Lung (tissue), 12 donors: ENCODE measurements around the gene VASH1. TPM values are rescaled to one million over a fixed set of nuclear protein-coding genes. Genes with fewer than 3 reads are reported as not detected.

Experiments used
- ATAC-seq: fragments of 200-7000 bp; cut with Tn5 transposase; one replicate; pipeline ENCODE4 v1.9.1; 2020; ENCODE audit warnings: moderate number of reproducible peaks; ENCODE audit not compliant: insufficient read depth, low FRiP score
- DNase-seq, 3 donors: peaks; one replicate each; pipeline ENCODE4 v3.0.0-alpha.2; 2013 to 2017
- H3K27ac ChIP-seq, 2 donors: one replicate each; pipeline ENCODE4 v1.5.1; 2013; ENCODE audit warnings: mild to moderate bottlenecking in 2 of 2, moderate library complexity in 2 of 2, control low read depth in 1 of 2, inconsistent platforms in 1 of 2, low read depth in 1 of 2, low read length in 1 of 2
- H3K27me3 ChIP-seq, 3 donors: one replicate each; pipeline ENCODE4 v1.5.1; 2013; ENCODE audit warnings: low read length in 2 of 3; ENCODE audit not compliant: control insufficient read depth in 3 of 3, insufficient read depth in 3 of 3
- H3K36me3 ChIP-seq, 4 donors: one replicate each; pipeline ENCODE4 v1.5.1; 2013; ENCODE audit warnings: low read length in 4 of 4, mild to moderate bottlenecking in 1 of 4, moderate library complexity in 1 of 4; ENCODE audit not compliant: control insufficient read depth in 4 of 4, insufficient read depth in 4 of 4
- H3K4me1 ChIP-seq, 5 donors: one replicate each; pipeline ENCODE4 v1.5.1; 2013; ENCODE audit warnings: low read length in 5 of 5, mild to moderate bottlenecking in 2 of 5, moderate library complexity in 1 of 5; ENCODE audit not compliant: control insufficient read depth in 5 of 5, insufficient read depth in 5 of 5
- H3K4me3 ChIP-seq: one replicate; pipeline ENCODE4 v1.5.1; 2013; ENCODE audit warnings: mild to moderate bottlenecking, control low read depth, moderate library complexity
- H3K9ac ChIP-seq, 2 donors: one replicate each; pipeline ENCODE4 v1.5.1; 2013; ENCODE audit warnings: low read length in 2 of 2, control low read depth in 1 of 2; ENCODE audit not compliant: insufficient read depth in 1 of 2
- H3K9me3 ChIP-seq, 4 donors: one replicate each; pipeline ENCODE4 v1.5.1; 2013; ENCODE audit warnings: low read length in 3 of 4, mild to moderate bottlenecking in 1 of 4, moderate library complexity in 1 of 4; ENCODE audit not compliant: control insufficient read depth in 4 of 4, insufficient read depth in 3 of 4
- CTCF ChIP-seq: IDR thresholded peaks from 2 replicates; pipeline ENCODE4 v1.5.1; 2012; ENCODE audit warnings: mild to moderate bottlenecking; ENCODE audit errors: control extremely low read depth, extremely low read depth
- WGBS, 2 donors: extraction: QIAGEN DNeasy Blood & Tissue Kit; methylation state at CpG; one replicate each; pipeline ENCODE4 v1.1.7; 2013; 5-methylcytosine and 5-hydroxymethylcytosine counted together
- polyA plus RNA-seq, 2 donors: library from polyadenylated mRNA; stranded (reverse); fragments of 200-250 nt; gene quantifications; one replicate each; pipeline ENCODE4 v1.2.1, GENCODE V29; 2013
- total RNA-seq, 2 donors: library from RNA; depleted of rRNA in 1 of 2; stranded (reverse); fragments of >200 nt in 1 of 2; gene quantifications; one replicate each; pipeline ENCODE4 v1.2.1, GENCODE V29; 2014 to 2021
- donor health status: control.
- donor health status: control.
- donor health status: Bipolar disorder and iron deficiency.
- donor health status: healthy.
- donor health status: DM: yes; HTN: yes; CAD: no.

The VASH1 gene
- total and polyA plus RNA-seq, 4 donors, result 10.5 to 25.4 (median 18.0) TPM

GRCh38 chr14:76770521-76771436, 9.5 kb downstream of the VASH1 start:
- Histone ChIP-seq H3K27ac (peak overlapping the region in 1 of 2 donors; percentile 28), H3K9me3 (no peaks in the 10 kb centered on the region), H3K4me1 (peaks cover 0 to 25% (median 20%) of the 10 kb centered on the region in 5 donors), H3K36me3 (peaks cover 0 to 5% (median 0%) of the 10 kb centered on the region in 4 donors), H3K27me3 (no peaks in the 10 kb centered on the region), H3K4me3 (no peak overlapping the region), H3K9ac (no peak overlapping the region)
- ATAC-seq, result no peak
- TF ChIP-seq CTCF, result no peak
- DNase-seq, result peak in 1 of 3 donors; percentile 11
- 82 to 83% methylated on average over 10 of the region's 10 CpGs for WGBS, 2 donors

DNA sequence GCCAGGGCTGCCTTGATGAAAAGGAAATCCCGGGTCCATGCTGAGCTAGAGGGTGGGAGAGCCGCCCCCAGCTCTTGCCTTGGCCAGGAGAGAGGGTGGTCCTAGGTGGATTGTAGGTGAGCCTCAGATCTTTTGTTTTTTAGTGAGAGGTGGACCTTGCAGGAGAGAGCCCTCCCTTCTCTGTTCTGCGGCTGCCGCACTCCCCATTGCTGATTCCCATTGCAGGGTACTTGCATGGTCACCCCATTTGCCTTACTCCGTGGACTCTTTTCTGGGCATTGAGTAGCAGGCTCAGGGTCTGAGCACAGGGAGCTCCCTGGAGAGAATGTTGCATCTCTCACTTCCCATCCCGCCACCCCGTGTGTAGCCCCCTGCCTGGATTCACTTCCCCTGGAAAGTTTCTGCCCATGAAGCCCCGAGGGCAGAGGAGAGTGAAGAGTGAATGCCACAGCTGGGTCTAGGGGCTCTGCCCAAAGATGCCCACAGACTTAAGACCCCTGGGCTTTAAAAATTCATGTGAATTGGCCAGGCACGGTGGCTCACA, 10.2 kb downstream of the VASH1 start:
- Histone ChIP-seq H3K27me3 (no peaks in the 10 kb centered on the region), H3K9ac (no peak overlapping the region), H3K9me3 (no peaks in the 10 kb centered on the region), H3K4me3 (no peak overlapping the region), H3K36me3 (peaks cover 0 to 5% (median 0%) of the 10 kb centered on the region in 4 donors), H3K4me1 (peaks cover 0 to 26% (median 20%) of the 10 kb centered on the region in 5 donors), H3K27ac (peak overlapping the region in 1 of 2 donors; percentile 28)
- 83 to 87% methylated on average over 9 of the region's 9 CpGs for WGBS, 2 donors
- no peak for ATAC-seq
- DNase-seq, result no peak
- no peak for TF ChIP-seq CTCF

- Histone ChIP-seq H3K27ac (peak overlapping the region; percentile 55 to 89), H3K9me3 (no peaks in the 10 kb centered on the region), H3K4me1 (peaks cover 0 to 26% (median 20%) of the 10 kb centered on the region in 5 donors), H3K36me3 (peaks cover 0 to 5% (median 0%) of the 10 kb centered on the region in 4 donors), H3K9ac (peak overlapping the region; percentile 33 to 55), H3K27me3 (no peaks in the 10 kb centered on the region), H3K4me3 (no peak overlapping the region)
- peak; percentile 56 to 76 (median 75) for DNase-seq
- 38 to 40% methylated on average over 13 of the region's 13 CpGs for WGBS, 2 donors
- no peak for TF ChIP-seq CTCF
- ATAC-seq, result no peak
Measured at GRCh38 chr14:76772300-76773187, 11.3 kb downstream of the VASH1 start.
